GM12878 (cell line): ENCODE data around the gene SPINK8. TPM values are rescaled to one million over a fixed set of nuclear protein-coding genes. Genes with fewer than 3 reads are reported as not detected.

Experiments
- ATAC-seq: fragments of 200-7000 bp; cut with Tn5 transposase; 3 replicates; pipeline ENCODE4 v1.9.1; 2020; ENCODE audit warnings: mild to moderate bottlenecking, moderate library complexity
- BruUV-seq: library from RNA; stranded (reverse); fragments of 400-500 nt; replicated peaks from 2 replicates; lab custom pipeline; 2021; lab: Mats Ljungman, UMichigan
- CTCF ChIA-PET: fragments of 300-600 bp; sonication (Branson Sonifier 250); formaldehyde crosslinking; extraction: SDS; loops from one replicate; lab custom pipeline; 2021; ENCODE audit warnings: inconsistent platforms; lab: Yijun Ruan, JAX
- POLR2A ChIA-PET: fragments of 350-600 bp; formaldehyde crosslinking; extraction: SDS; loops from one replicate; lab custom pipeline; 2021; ENCODE audit warnings: inconsistent platforms; lab: Charles Lee
- RAD21 ChIA-PET: fragments of 300-600 bp; sonication (Branson Sonifier 250); formaldehyde crosslinking; loops from one replicate; lab custom pipeline; 2023; ENCODE audit warnings: antibody characterized with exemption; ENCODE audit not compliant: unreplicated experiment; lab: Charles Lee
- SMC1A ChIA-PET: fragments of 300-600 bp; sonication (Branson Sonifier 250); formaldehyde crosslinking; loops from one replicate; lab custom pipeline; 2023; ENCODE audit not compliant: unreplicated experiment, uncharacterized antibody; lab: Charles Lee
- DNase-seq: peaks from one replicate; pipeline ENCODE4 v3.0.0-alpha.2; 2011; ENCODE audit warnings: low read depth, low spot score
- FAIRE-seq: peaks from 3 replicates; lab custom pipeline; 2011; peaks lifted over from hg19 to GRCh38; lab: Jason Lieb, UNC
- H2AFZ ChIP-seq: 2 replicates; pipeline ENCODE4 v1.6.0; 2011; ENCODE audit warnings: low read depth, low read length, control low read depth; ENCODE audit not compliant: control insufficient read depth
- H3K27ac ChIP-seq: 2 replicates; pipeline ENCODE4 v1.5.1; 2011; ENCODE audit warnings: control low read depth; ENCODE audit not compliant: control insufficient read depth, insufficient read depth
- H3K27me3 ChIP-seq, 2 experiments: replicated peaks in 1 of 2; 2 replicates each; pipeline versions ENCODE4 v1.6.0 to v1.6.1; 2011; ENCODE audit warnings: low read length in 1 of 2; ENCODE audit not compliant: control insufficient read depth in 2 of 2, insufficient read depth in 2 of 2
- H3K36me3 ChIP-seq, 2 experiments: 2 replicates each; pipeline ENCODE4 v1.5.1; 2011; ENCODE audit warnings: low read length in 1 of 2; ENCODE audit not compliant: control insufficient read depth in 2 of 2, insufficient read depth in 2 of 2
- H3K4me1 ChIP-seq: 2 replicates; pipeline ENCODE4 v1.6.1; 2011; ENCODE audit warnings: mild to moderate bottlenecking, low read length, moderate library complexity, mixed read lengths; ENCODE audit not compliant: control insufficient read depth, insufficient read depth
- H3K4me2 ChIP-seq: 2 replicates; pipeline ENCODE4 v1.6.0; 2011; ENCODE audit warnings: control low read depth; ENCODE audit not compliant: control insufficient read depth, insufficient read depth
- H3K4me3 ChIP-seq: fragments of 200-600 bp; sonication (generic); 2 replicates; pipeline ENCODE4 v1.5.1; 2016
- H3K79me2 ChIP-seq: 2 replicates; pipeline ENCODE4 v1.6.0; 2011; ENCODE audit warnings: low read length; ENCODE audit not compliant: control insufficient read depth, insufficient read depth
- H3K9ac ChIP-seq: 2 replicates; pipeline ENCODE4 v1.8.0; 2011; ENCODE audit warnings: low read length, control low read depth, mixed read lengths; ENCODE audit not compliant: control insufficient read depth, insufficient read depth
- H3K9me3 ChIP-seq: replicated peaks from 3 replicates; pipeline ENCODE4 v1.5.1; 2011; ENCODE audit warnings: mild to moderate bottlenecking, low read length; ENCODE audit not compliant: control insufficient read depth, insufficient read depth
- H4K20me1 ChIP-seq: 2 replicates; pipeline ENCODE4 v1.6.0; 2011; ENCODE audit not compliant: control insufficient read depth, insufficient read depth
- ATF7 ChIP-seq: fragments of 450-650 bp; IDR thresholded peaks from 2 replicates; pipeline ENCODE4 v1.6.1; 2016; ENCODE audit warnings: low read depth, mild to moderate bottlenecking
- ETV6 ChIP-seq, 2 experiments: fragments of 450-650 bp in 1 of 2; IDR thresholded peaks in 1 of 2; conservative IDR thresholded peaks in 1 of 2; 2 replicates each; pipeline ENCODE4 v1.6.1; 2014; ENCODE audit warnings: antibody characterized with exemption in 1 of 2, borderline replicate concordance in 1 of 2, low read depth in 1 of 2, mild to moderate bottlenecking in 1 of 2, moderate library complexity in 1 of 2
- IKZF1 ChIP-seq: fragments of 450-650 bp; conservative IDR thresholded peaks from 2 replicates; pipeline ENCODE4 v1.6.1; 2017; ENCODE audit warnings: antibody characterized with exemption, mild to moderate bottlenecking
- LARP7 ChIP-seq: fragments of 450-650 bp; IDR thresholded peaks from 2 replicates; pipeline ENCODE4 v1.6.1; 2017; ENCODE audit warnings: mild to moderate bottlenecking
- MTA3 ChIP-seq: IDR thresholded peaks from 2 replicates; pipeline ENCODE4 v1.6.1; 2012; ENCODE audit warnings: low read length, inconsistent platforms, borderline replicate concordance
- SMAD5 ChIP-seq: IDR thresholded peaks from 2 replicates; pipeline ENCODE4 v1.6.1; 2016; ENCODE audit warnings: antibody characterized with exemption, low read depth
- SPI1 ChIP-seq: IDR thresholded peaks from 2 replicates; pipeline ENCODE4 v1.6.1; 2011; ENCODE audit warnings: low read depth, mild to moderate bottlenecking, low read length, moderate library complexity, borderline replicate concordance; ENCODE audit not compliant: insufficient read depth
- SRF ChIP-seq, 2 experiments: IDR thresholded peaks; 2 replicates each; pipeline ENCODE4 v1.6.1; 2011; ENCODE audit warnings: low read depth in 2 of 2, low read length in 2 of 2, mild to moderate bottlenecking in 1 of 2, moderate library complexity in 1 of 2
- TCF12 ChIP-seq: IDR thresholded peaks from 2 replicates; pipeline ENCODE4 v1.6.1; 2011; ENCODE audit warnings: low read depth, mild to moderate bottlenecking, low read length
- WGBS: methylation state at CpG from one replicate; pipeline ENCODE4 v1.1.6; 2016; ENCODE audit warnings: low lambda C conversion rate; ENCODE audit not compliant: insufficient replicate concordance, insufficient coverage; ENCODE audit errors: missing lambda C conversion rate; 5-methylcytosine and 5-hydroxymethylcytosine counted together
- in situ Hi-C: fragments of 300-500 bp; cut with MboI; formaldehyde crosslinking; loops from 9 replicates; pipeline ENCODE4 v1.14.3; 2018; ENCODE audit warnings: mixed read lengths
- intact Hi-C: fragments of 100-400 bp; cut with micrococcal nuclease; formaldehyde crosslinking; loops from one replicate; pipeline ENCODE4 v1.14.2; 2022; ENCODE audit not compliant: unreplicated experiment
- polyA plus RNA-seq, 11 experiments: library from polyadenylated mRNA; depleted of rRNA in 4 of 11; unstranded in 6 of 11; stranded (reverse) in 5 of 11; fragments of >200 nt; fragmentation: Nextera tagmentation in 4 of 11; fragmentation: Illumina TruSeq in 1 of 11; extraction: Ambion mirVana in 4 of 11; extraction: Trizol in 1 of 11; gene quantifications; 1 replicate in 1 of 11; 2 replicates in 10 of 11; pipeline versions ENCODE4 v1.2.1 to v1.2.3, GENCODE V29; 2011 to 2016; ENCODE audit warnings: inconsistent platforms in 2 of 11, missing spikeins in 2 of 11, low read depth in 1 of 11
- total RNA-seq, 4 experiments: library from RNA; depleted of rRNA in 3 of 4; stranded (reverse); fragments of >200 nt in 3 of 4; fragmentation: Illumina TruSeq in 1 of 4; extraction: Trizol in 1 of 4; gene quantifications; 2 replicates each; pipeline versions ENCODE4 v1.2.1 to v1.2.3, GENCODE V29; 2013 to 2021
- TF ChIP-seq, protein P1 (sequence below): fragments of 450-650 bp; IDR thresholded peaks from 2 replicates; pipeline ENCODE4 v1.6.1; 2017; ENCODE audit warnings: low read depth, mild to moderate bottlenecking, moderate library complexity
- TF ChIP-seq, protein P2 (sequence below): fragments of 450-650 bp; IDR thresholded peaks from 2 replicates; pipeline ENCODE4 v1.6.1; 2017; ENCODE audit warnings: mild to moderate bottlenecking, low read depth, inconsistent platforms; ENCODE audit not compliant: poor library complexity, severe bottlenecking

Gene SPINK8
- total and polyA plus RNA-seq, 10 of the 15 experiments (the other 5 are each of a cell fraction or from before 2014, with no cell fraction given): not detected

DNA sequence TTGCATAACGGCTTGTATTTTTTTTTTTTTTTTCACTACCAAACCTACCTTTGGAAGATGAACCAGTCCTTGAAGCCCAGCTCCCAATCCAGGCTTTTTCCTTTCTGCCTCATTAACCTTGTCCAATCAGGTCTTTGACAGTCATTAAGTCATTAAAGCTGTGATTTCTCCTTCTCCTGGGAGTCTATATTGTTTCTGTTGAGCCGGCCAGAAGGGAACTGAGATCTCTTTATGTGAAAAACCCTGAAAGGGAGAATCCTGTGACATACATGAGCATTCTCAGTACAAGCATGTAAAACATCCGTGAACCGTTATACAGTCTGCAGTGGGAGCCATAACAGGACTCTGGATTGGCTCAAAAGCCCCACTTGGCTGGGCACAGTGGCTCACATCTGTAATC is 52.6 kb downstream of the SPINK8 start:
- Histone ChIP-seq H3K36me3 (no peaks in the 10 kb centered on the region), H3K4me2 (no peak overlapping the region), H4K20me1 (no peaks in the 10 kb centered on the region), H2AFZ (no peak overlapping the region), H3K4me3 (no peak overlapping the region), H3K27me3 (no peaks in the 10 kb centered on the region), H3K4me1 (no peaks in the 10 kb centered on the region), H3K79me2 (no peaks in the 10 kb centered on the region), H3K9me3 (peaks cover 8% of the 10 kb centered on the region; the same call in 2 of the 3 replicates), H3K9ac (no peak overlapping the region), H3K27ac (no peak overlapping the region)
- WGBS: 86% methylated on average over 4 of the region's 4 CpGs
- POLR2A ChIA-PET: interaction anchor here (0.7 to 1.2 kb wide), 2 partner anchors 25 kb away, joined by 3 to 5 read pairs; no protein-coding TSS in a partner anchor
- DNase-seq (no peak), ATAC-seq (peak; percentile 29; the same call in 1 of the 3 replicates), FAIRE-seq (no peak)
- RAD21 ChIA-PET: interaction anchor here (0.6 to 1.3 kb wide), 3 partner anchors 64 to 177 kb away, joined by 3 to 4 read pairs (median 3); no protein-coding TSS in a partner anchor
- CTCF ChIA-PET: interaction anchor here (0.9 to 7.4 kb wide), 3 partner anchors 12 to 155 kb away, joined by 3 to 71 read pairs (median 5); no protein-coding TSS in a partner anchor
- intact Hi-C loops: no loop called here
- SMC1A ChIA-PET: interaction anchor here (0.6 to 3.1 kb wide), 2 partner anchors 21 to 155 kb away, joined by 3 to 12 read pairs; no protein-coding TSS in a partner anchor
- in situ Hi-C loops: no loop called here
- TF ChIP-seq TCF12 (no peak), IKZF1 (no peak), SPI1 (peak; percentile 55; the same call in 1 of the 2 replicates), MTA3 (no peak)
- no TSS peak for BruUV-seq

DNA sequence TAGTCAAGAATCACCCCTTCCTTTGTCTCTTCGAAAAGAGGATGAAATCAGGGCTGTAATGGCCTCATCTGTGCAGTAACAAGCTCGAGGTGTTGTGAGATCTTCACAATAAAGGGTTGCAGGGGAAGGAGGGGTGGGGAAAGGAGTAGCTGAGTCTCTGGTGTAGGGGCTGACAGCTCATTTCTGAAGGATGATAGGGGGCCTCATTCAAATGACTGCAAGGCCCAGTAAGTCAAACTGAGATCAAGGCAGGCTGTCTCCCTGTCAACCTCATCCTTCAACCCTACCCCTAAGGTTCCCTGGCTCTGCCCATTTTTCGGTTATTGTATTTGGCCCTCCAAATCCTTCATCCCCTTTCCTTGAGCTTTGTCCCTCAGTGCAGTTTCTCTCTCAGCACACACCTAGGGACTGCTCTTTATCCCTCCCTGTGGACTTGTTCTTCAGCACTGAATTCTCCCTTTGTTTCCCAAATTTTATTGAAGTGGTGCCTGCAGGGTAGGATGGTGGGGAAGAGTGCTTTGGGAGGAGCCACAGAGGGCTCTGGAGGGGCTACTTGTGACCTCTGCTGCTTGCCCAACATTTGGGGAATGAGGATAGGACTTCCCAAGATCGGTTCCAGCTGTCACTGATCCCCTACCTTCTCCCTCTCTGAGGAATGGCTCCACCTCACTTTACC is 54.4 kb downstream of the SPINK8 start:
- H3K4me2 ChIP-seq: no peak overlapping the region
- no peak overlapping the region for H2AFZ ChIP-seq
- DNase-seq (no peak), FAIRE-seq (no peak), ATAC-seq (no peak)
- ChIA-PET SMC1A (interaction anchor here (0.6 to 1.9 kb wide), 4 partner anchors 21 to 265 kb away, joined by 3 to 8 read pairs (median 4); no protein-coding TSS in a partner anchor), CTCF (interaction anchor here (1.0 to 7.4 kb wide), 3 partner anchors 85 to 157 kb away, joined by 4 to 71 read pairs (median 7); no protein-coding TSS in a partner anchor), RAD21 (interaction anchor here (0.7 kb wide), 1 partner anchor 120 kb away, joined by 3 read pairs; no protein-coding TSS in a partner anchor), POLR2A (interaction anchor here (1.6 kb wide), 1 partner anchor 10 kb away, joined by 4 read pairs; no protein-coding TSS in a partner anchor)
- no peaks in the 10 kb centered on the region for H3K79me2 ChIP-seq
- no peak overlapping the region for H3K9ac ChIP-seq
- no TSS peak for BruUV-seq
- 35% methylated on average over 4 of the region's 4 CpGs for WGBS
- H3K36me3 ChIP-seq: no peaks in the 10 kb centered on the region
- intact Hi-C loops (no loop called here), in situ Hi-C loops (no loop called here)
- H3K9me3 ChIP-seq: peaks cover 8% of the 10 kb centered on the region; the same call in 2 of the 3 replicates
- H4K20me1 ChIP-seq: no peaks in the 10 kb centered on the region
- no peaks in the 10 kb centered on the region for H3K27me3 ChIP-seq
- H3K27ac ChIP-seq: no peak overlapping the region
- H3K4me1 ChIP-seq: no peaks in the 10 kb centered on the region
- H3K4me3 ChIP-seq: no peak overlapping the region
- TF ChIP-seq ETV6 (conservative IDR thresholded peaks at IDR 0.05 in 1 of 2, IDR thresholded peaks at IDR 0.05 in 1 of 2; ENCODE audit: borderline replicate concordance in 1 of 2, low read depth in 1 of 2) (no peak), SMAD5 (no peak), ATF7 (no peak), LARP7 (no peak), SRF (IDR thresholded peaks at IDR 0.05; ENCODE audit: low read depth in 2 of 2, low read length in 2 of 2) (no peak)
- TF ChIP-seq, protein P1, sequence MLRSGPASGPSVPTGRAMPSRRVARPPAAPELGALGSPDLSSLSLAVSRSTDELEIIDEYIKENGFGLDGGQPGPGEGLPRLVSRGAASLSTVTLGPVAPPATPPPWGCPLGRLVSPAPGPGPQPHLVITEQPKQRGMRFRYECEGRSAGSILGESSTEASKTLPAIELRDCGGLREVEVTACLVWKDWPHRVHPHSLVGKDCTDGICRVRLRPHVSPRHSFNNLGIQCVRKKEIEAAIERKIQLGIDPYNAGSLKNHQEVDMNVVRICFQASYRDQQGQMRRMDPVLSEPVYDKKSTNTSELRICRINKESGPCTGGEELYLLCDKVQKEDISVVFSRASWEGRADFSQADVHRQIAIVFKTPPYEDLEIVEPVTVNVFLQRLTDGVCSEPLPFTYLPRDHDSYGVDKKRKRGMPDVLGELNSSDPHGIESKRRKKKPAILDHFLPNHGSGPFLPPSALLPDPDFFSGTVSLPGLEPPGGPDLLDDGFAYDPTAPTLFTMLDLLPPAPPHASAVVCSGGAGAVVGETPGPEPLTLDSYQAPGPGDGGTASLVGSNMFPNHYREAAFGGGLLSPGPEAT: no peak
- TF ChIP-seq, protein P2, sequence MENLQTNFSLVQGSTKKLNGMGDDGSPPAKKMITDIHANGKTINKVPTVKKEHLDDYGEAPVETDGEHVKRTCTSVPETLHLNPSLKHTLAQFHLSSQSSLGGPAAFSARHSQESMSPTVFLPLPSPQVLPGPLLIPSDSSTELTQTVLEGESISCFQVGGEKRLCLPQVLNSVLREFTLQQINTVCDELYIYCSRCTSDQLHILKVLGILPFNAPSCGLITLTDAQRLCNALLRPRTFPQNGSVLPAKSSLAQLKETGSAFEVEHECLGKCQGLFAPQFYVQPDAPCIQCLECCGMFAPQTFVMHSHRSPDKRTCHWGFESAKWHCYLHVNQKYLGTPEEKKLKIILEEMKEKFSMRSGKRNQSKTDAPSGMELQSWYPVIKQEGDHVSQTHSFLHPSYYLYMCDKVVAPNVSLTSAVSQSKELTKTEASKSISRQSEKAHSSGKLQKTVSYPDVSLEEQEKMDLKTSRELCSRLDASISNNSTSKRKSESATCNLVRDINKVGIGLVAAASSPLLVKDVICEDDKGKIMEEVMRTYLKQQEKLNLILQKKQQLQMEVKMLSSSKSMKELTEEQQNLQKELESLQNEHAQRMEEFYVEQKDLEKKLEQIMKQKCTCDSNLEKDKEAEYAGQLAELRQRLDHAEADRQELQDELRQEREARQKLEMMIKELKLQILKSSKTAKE: no peak
